GM18951 (cell line): ENCODE measurements around the gene PIWIL4.
"Not testable (repeated sequence)": the region's sequence is repeated elsewhere in the genome, so short reads cannot be mapped to it uniquely, and the experiment has no call there.

Experiments used
- POLR2A ChIP-seq: IDR thresholded peaks from 4 replicates; pipeline ENCODE4 v1.6.1; 2011; ENCODE audit warnings: mild to moderate bottlenecking; ENCODE audit not compliant: insufficient read length, insufficient read depth; ENCODE audit errors: extremely low read depth
- in situ Hi-C: fragments of 300-500 bp; cut with MboI; formaldehyde crosslinking; loops from one replicate; pipeline ENCODE4 v1.12.0; 2022; ENCODE audit warnings: low sequenced_read_pairs, mixed read lengths, inconsistent platforms; ENCODE audit not compliant: unreplicated experiment

The PIWIL4 gene

DNA sequence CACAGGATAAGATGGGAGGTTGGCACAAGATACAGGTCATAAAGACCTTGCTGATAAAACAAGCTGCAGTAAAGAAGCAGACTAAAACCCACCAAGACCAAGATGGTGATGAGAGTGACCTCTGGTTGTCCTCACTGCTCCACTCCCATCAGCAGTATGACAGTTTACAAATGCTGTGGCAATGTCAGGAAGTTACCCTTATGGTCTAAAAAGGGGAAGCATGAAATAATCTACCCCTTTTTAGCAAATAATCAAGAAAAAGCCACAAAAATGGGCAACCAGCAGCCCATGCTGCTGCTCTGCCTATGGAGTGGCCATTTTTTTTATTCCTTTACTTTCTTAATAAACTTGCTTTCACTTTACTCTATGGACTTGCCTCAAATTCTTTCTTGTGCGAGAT is 8.7 kb upstream of the PIWIL4 start:
- no peak for TF ChIP-seq POLR2A
- in situ Hi-C loops: no loop called here

DNA sequence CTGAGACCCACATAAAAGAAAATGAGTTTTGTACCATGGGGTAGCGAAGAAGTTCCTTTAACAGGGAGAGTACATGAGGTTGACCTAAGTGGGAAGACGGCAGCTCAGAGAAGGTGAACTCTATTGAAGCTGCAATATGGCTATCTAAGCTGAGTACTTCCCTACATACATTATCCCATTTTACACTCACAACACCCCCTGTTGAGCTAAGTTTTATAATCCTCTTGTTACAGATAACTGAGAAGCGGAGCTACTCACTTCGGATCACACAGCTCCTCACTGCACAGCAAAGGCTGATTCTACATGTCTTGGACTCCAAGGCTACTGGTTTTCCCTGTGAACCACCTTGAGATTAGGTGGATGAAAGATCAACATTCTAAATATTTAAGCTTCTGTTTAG is 8.2 kb upstream of the PIWIL4 start:
- in situ Hi-C loops: no loop called here
- no peak for TF ChIP-seq POLR2A

DNA sequence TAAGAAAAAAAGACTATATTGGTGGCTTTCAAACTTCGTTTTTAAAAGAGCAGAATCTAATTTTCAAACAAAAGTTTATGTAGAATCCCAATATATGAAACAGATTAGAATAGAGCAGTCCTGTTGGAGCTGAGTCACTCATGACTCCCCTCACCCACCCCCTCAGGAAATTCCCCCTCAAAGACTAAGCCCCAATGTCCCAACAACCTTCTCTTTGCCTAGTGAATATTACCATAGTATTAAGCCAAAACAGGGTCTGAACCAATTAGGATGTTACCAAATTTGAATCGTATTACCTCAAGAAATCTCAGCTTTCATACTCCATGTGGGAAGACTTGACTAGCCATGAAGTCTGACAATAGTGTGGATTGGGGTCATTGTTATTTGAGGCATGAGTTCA is 7.8 kb upstream of the PIWIL4 start:
- in situ Hi-C loops: no loop called here
- no peak for TF ChIP-seq POLR2A

DNA sequence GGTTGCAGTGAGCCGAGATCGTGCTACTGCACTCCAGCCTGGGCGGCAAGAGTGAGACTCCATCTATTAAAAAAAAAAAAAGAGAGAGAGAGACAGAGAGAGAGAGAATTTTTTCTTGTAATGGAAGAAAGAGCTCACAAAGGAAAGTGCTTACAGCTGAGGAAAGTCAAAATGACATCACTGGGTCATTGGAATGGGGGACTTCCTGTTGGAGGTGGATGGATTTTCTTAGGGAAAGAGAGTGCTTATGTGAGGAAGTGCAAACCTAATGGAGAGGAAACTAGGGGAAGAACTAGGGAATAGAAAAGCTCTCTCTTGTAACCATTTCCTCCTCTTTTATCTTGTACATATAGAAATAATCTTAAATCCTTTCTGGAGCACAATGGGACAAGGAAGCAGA is 6.3 kb upstream of the PIWIL4 start:
- no peak for TF ChIP-seq POLR2A
- in situ Hi-C loops: no loop called here

DNA sequence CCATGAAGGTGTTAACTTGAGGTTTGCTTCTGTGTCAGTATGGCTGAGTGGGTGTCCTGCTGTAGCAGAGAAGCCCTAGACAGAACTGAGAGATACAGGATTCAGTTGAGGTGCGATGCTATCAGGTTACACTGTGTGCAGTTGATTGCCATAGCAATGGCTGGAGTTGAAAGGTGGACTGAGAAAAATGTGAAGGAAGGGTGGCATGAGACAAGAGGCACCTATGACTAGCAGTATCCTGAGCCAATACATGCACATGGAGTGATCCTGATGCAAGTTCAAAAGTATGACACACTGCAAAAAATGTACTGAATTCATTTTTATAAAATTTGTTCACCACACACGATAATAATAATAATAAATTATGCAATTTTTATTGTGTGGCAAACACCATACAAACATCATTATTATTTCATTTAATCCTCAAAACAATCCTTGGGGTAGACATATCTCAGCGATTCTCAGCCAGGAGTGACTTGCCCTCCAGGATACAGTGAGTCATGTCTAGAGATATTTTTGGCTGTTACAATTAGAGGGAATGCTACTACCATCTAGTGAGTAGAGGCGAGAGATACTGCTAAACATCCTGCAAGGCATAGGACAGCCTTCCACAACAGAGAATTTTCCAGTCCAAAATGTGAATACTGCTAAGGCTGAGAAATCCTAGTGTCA is 3.9 kb upstream of the PIWIL4 start:
- in situ Hi-C loops: no loop called here
- TF ChIP-seq POLR2A: no peak

DNA sequence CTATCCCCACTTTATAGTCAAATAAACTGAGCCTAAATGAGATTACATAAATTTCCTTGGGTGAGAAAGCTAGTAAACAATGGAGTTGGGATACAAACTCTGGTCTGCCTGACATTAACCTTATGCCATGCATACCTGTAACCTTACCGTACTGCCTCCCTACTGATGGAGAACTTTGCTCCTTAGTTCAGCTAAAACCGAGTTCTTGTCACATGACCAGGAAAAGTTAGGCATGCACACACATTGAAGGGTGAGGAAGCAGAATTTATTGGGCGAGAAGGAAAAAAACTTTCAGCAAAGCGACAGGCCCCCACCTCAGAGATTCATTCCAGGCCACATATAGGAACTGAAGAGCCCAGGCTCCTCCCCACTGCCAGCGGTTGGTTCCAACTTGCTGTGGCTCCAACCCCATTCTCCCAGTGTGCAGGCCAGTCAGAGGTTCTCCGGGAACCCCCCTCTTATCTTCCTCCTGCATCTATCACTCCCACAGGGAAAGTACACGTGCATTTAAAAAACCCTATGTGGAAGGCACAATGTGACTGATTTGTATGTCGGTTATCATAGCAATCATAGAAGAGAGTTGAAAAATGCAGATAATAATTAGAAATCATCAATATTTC is 3.2 kb upstream of the PIWIL4 start:
- in situ Hi-C loops: no loop called here

DNA sequence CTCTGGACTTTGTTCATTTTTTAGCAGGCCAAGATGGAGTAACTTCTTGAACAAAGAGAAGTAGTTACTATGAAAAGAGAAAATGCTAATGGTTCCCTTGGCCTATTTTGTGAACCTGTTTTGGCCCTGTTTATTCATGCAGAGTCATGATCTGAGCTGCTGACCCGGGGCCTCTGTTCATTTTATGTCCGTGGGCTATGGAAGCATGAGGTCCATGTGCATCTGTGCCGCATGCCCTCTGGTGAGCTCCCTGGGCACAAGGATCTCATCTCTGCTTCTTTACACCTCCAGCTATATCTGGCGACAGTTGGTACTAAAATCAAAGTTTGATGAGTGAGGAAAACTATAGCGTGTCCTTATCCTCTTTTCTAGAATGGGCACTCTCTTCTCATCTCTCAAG is 1.0 kb downstream of the PIWIL4 start:
- TF ChIP-seq POLR2A: no peak
- in situ Hi-C loops: no loop called here

More for the DNA sequence above, 3.2 kb upstream of the PIWIL4 start:
- no peak for TF ChIP-seq POLR2A

DNA sequence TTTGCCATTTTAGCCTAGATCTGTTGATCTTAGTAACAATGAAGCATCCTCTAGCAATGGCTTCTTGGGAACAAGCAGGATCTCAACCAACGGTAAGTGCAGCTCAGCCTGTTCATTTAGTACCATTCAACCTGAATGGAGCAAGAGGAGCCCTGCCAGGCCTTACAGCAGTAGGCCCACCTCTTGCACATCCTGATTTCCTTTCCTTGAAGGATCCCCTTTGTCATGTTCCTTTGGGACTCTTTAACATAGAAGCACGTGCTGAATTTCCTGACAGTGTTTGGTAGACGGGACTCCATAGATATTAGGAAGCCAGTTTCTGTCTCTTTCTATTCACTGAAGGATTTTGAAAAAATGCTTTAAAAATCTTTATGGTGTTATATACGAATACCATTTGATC is 1.5 kb downstream of the PIWIL4 start:
- TF ChIP-seq POLR2A: no peak
- in situ Hi-C loops: no loop called here

DNA sequence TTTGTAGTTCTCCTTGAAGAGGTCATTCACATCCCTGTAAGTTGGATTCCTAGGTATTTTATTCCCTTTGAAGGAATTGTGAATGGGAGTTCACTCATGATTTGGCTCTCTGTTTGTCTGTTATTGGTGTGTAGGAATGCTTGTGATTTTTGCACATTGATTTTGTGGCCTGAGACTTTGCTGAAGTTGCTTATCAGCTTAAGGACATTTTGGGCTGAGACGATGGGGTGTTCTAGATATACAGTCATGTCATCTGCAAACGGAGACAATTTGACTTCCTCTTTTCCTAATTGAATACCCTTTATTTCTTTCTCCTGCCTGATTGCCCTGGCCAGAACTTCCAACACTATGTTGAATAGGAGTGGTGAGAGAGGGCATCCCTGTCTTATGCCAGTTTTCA is 5.8 kb downstream of the PIWIL4 start:
- in situ Hi-C loops: not testable (repeated sequence)

DNA sequence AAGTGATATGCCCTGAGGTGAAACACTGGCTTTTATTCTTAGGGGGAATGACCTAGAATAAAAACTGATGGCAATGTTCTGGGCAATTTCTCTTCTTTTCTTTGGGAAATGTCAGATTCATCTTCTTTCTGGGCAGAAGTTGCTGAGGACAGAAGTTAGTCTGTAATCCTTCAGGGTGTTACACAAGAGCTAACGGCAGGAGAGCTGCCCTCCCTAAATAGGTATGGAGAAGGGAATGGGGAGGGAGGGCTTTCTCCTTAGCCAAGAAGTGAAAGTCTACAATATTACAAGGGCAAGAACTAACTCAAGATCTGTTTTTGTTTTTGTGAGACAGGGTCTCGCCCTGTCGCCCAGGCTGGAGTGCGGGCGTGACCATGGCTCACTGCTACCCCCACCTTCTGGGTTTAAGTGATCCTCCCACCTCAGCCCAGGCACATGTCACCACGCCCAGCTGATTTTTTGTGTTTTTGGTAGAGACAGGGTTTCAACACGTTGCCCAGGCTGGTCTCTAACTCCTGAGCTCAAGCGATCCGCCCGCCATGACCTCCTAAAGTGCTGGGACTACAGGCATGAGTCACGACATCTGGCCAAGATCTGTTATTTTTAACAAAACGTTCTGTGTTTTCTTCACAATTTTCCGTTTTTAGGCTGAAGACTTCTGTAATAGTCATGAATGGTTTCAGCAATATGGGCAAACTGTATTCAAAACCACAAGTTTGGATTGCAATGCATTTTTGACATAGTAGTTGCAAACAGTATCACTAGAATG is 7.2 kb downstream of the PIWIL4 start:
- in situ Hi-C loops: no loop called here
- no peak for TF ChIP-seq POLR2A

DNA sequence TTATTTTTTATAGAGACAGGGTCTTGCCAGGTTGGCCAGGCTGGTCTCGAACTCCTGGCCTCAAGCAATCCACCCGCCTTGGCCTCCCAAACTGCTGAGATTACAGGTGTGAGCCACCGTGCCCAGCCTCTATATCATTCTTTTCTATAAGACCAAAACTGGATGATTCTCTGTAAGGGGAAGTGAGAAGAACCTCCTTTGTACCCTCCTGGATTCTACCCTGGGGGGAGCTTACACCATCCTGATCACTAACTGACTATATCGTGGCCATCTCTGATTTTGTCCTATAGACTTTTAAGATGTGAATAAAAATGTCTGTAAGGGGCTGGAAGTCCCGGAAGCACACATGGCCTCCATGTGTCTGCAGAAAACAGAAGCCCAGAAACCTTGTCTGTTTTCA is 9.1 kb downstream of the PIWIL4 start:
- no peak for TF ChIP-seq POLR2A
- in situ Hi-C loops: no loop called here

DNA sequence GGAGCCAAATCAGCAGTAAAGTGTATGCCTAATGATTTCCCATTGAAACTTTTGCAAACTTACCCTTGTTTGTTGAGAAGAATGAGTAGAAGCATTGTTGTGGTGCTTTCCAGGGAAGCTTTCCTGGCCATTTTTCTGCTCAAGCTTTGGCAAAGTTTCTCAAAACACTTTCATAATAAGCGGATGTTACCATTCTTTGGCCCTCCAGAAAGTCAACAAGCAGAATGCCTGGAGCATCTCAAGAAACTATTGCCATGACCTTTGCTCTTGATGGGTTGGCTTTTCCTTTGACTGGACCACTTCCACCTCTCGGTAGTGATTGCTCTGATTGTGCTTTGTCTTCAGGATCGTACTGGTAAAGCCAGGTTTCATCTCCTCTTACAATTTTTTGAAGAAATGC is 10.7 kb downstream of the PIWIL4 start:
- TF ChIP-seq POLR2A: no peak
- in situ Hi-C loops: no loop called here

DNA sequence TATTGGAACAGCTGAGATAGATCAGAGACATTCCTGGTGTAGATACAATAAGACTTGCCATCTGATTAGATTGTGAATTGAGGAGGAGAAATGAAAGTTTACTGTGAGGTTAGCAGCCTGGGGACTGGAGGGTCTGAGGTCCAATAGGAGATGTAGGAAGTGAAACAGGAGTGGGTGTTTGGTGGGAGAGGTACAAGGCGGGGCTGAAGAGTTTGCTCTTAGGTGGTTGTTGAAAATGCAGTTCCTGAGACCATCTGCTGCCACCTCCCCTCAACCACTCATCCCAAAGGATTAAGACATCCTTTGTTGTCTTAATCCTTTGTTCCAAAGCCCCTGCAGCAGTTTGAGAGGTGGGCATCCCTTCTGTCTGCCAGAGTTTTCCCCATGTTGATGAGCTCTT is 14.8 kb downstream of the PIWIL4 start:
- TF ChIP-seq POLR2A: no peak
- in situ Hi-C loops: no loop called here

DNA sequence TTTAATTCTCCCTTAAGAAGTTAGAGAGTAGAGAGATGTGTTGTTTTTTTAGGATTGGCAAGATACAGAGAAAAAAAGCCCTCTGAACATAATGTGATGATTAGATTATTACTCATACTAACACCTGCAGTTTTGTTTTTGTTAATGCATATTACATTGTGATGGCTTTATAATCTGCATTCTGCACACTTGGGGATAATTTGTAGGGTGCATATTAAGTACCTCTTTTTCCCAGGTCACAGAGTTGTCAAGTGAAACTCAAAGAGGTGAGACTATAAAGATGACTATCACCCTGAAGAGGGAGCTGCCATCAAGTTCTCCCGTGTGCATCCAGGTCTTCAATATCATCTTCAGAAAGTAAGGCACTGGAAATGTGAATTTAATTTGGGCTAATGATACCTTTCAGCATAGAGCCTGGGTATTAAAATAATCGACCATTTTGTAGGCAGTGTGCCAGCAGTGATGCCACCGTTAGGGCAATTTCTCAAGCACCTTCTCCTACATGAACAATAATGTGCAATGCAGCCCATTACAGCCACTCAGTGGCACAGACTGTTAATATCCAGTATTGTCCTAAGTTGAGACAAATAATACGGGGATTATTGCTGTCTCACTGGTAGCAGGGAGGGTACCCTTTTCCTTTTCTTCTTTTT is 16.2 kb downstream of the PIWIL4 start:
- no peak for TF ChIP-seq POLR2A
- in situ Hi-C loops: no loop called here

DNA sequence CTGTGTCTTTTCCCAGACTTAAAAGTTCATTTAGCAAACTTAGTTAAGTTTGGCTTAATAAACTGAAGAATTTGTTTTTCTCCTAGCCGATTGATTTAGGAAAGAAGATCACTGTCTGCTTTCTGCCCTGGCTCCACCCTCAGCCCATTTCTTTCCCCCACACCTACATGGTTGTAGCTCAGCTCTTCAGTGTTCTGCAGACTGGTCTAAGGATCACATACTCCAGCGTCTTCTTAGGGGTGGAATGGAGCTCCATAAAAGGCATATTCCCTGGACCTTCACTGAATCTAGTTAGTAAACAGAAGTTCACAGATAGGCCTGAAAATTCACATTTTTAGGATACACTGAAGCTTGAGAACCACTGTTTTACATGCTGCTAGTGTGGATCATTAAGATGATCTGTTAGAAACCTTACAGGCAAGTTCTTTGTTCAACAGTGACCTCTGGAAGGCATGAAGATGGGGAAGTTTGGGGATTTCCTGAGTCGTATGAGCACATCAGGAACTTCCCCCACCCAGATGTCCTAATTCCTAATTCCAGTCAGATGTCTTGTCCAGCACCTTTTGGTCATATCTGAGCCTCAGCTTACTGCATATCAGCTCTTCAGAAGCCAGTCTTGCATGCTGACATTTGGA is 16.8 kb downstream of the PIWIL4 start:
- peak; percentile 37 for TF ChIP-seq POLR2A
- in situ Hi-C loops: no loop called here
